B cell (primary cell): ENCODE measurements around the gene ADAP1. TPM values are rescaled to one million over a fixed set of nuclear protein-coding genes. Genes with fewer than 3 reads are reported as not detected.
"Not testable (repeated sequence)": the region's sequence is repeated elsewhere in the genome, so short reads cannot be mapped to it uniquely, and the experiment has no call there.

ENCODE experiments used
- ATAC-seq: fragments of 200-7000 bp; cut with Tn5 transposase; one replicate; pipeline ENCODE4 v1.10.0; 2021; ENCODE audit warnings: low read depth, mild to moderate bottlenecking, moderate number of reproducible peaks, moderate library complexity
- CTCF ChIA-PET: fragments of 350-600 bp; sonication (Branson Sonifier 250); formaldehyde crosslinking; loops from one replicate; lab custom pipeline; 2021; ENCODE audit warnings: antibody characterized with exemption, inconsistent platforms; lab: Charles Lee
- POLR2A ChIA-PET: fragments of 350-600 bp; sonication (Branson Sonifier 250); formaldehyde crosslinking; loops from one replicate; lab custom pipeline; 2021; ENCODE audit warnings: antibody characterized with exemption; lab: Charles Lee
- DNase-seq: peaks from one replicate; pipeline ENCODE4 v3.0.0; 2013
- H2AFZ ChIP-seq: 2 replicates; pipeline ENCODE4 v1.6.1; 2012; ENCODE audit warnings: mild to moderate bottlenecking, low read depth, low read length; ENCODE audit not compliant: insufficient read depth, poor library complexity, severe bottlenecking
- H3K27ac ChIP-seq, 2 donors: 1 replicate in 1 of 2; 2 replicates in 1 of 2; pipeline ENCODE4 v1.5.1; 2012 to 2013; ENCODE audit warnings: low read length in 2 of 2, mild to moderate bottlenecking in 2 of 2, moderate library complexity in 1 of 2
- H3K27me3 ChIP-seq, 4 experiments: fragments of 200-600 bp in 1 of 4; sonication (generic) in 1 of 4; replicated peaks in 1 of 4; 1 replicate in 2 of 4; 2 replicates in 2 of 4; pipeline versions ENCODE4 v1.6.1 to v1.7.0; 2013 to 2016; ENCODE audit warnings: low read length in 3 of 4, mild to moderate bottlenecking in 2 of 4, mixed read lengths in 1 of 4, moderate library complexity in 1 of 4; ENCODE audit not compliant: insufficient read depth in 4 of 4, control insufficient read depth in 3 of 4; ENCODE audit errors: control extremely low read depth in 1 of 4
- H3K36me3 ChIP-seq, 2 experiments: replicated peaks in 1 of 2; 1 replicate in 1 of 2; 2 replicates in 1 of 2; pipeline versions ENCODE4 v1.6.1 to v1.7.1; 2013; ENCODE audit warnings: low read length in 1 of 2; ENCODE audit not compliant: insufficient read depth in 2 of 2, control insufficient read depth in 1 of 2; ENCODE audit errors: control extremely low read depth in 1 of 2, extremely low read depth in 1 of 2
- H3K4me1 ChIP-seq, 2 donors: fragments of 200-600 bp in 1 of 2; sonication (generic) in 1 of 2; 1 replicate in 1 of 2; 2 replicates in 1 of 2; pipeline versions ENCODE4 v1.5.1 to v1.6.1; 2013 to 2017; ENCODE audit warnings: low read length in 2 of 2; ENCODE audit not compliant: control insufficient read depth in 2 of 2, insufficient read depth in 2 of 2
- H3K4me2 ChIP-seq: replicated peaks from 2 replicates; pipeline ENCODE3; 2012; ENCODE audit warnings: mild to moderate bottlenecking, low read depth, low read length; ENCODE audit not compliant: poor library complexity, severe bottlenecking
- H3K4me3 ChIP-seq, 5 experiments: fragments of 200-600 bp in 1 of 5; sonication (generic) in 1 of 5; 1 replicate in 3 of 5; 2 replicates in 2 of 5; pipeline versions ENCODE4 v1.5.1 to v1.7.0; 2011 to 2016; ENCODE audit warnings: low read length in 4 of 5, mild to moderate bottlenecking in 4 of 5, low read depth in 2 of 5, control low read depth in 1 of 5, moderate library complexity in 1 of 5; ENCODE audit not compliant: insufficient read depth in 1 of 5; ENCODE audit errors: control extremely low read depth in 1 of 5, extremely low read depth in 1 of 5
- H3K79me2 ChIP-seq: fragments of 200-600 bp; sonication (generic); one replicate; pipeline ENCODE4 v1.6.0; 2016; ENCODE audit warnings: low read length; ENCODE audit not compliant: control insufficient read depth, insufficient read depth
- H3K9ac ChIP-seq: fragments of 200-600 bp; sonication (generic); 2 replicates; pipeline ENCODE4 v1.6.1; 2017; ENCODE audit warnings: mild to moderate bottlenecking, low read length, moderate library complexity
- H3K9me3 ChIP-seq, 3 donors: one replicate each; pipeline versions ENCODE4 v1.6.1 to v1.7.1; 2013; ENCODE audit warnings: low read length in 2 of 3; ENCODE audit not compliant: control insufficient read depth in 2 of 3, insufficient read depth in 1 of 3; ENCODE audit errors: control extremely low read depth in 1 of 3
- H4K20me1 ChIP-seq: 2 replicates; pipeline ENCODE4 v1.6.0; 2012; ENCODE audit warnings: mild to moderate bottlenecking, low read length; ENCODE audit not compliant: insufficient read depth, control insufficient read depth, poor library complexity, severe bottlenecking
- H3K27ac Mint-ChIP-seq: one replicate; pipeline ENCODE4 v1.8.0; 2021; ENCODE audit warnings: mixed read lengths
- H3K27me3 Mint-ChIP-seq: one replicate; pipeline ENCODE4 v1.8.0; 2021; ENCODE audit warnings: mixed read lengths
- H3K4me1 Mint-ChIP-seq: one replicate; pipeline ENCODE4 v1.8.0; 2021; ENCODE audit warnings: mixed read lengths
- H3K4me3 Mint-ChIP-seq: one replicate; pipeline ENCODE4 v1.8.0; 2021; ENCODE audit warnings: mixed read lengths
- H3K9me3 Mint-ChIP-seq: one replicate; pipeline ENCODE4 v1.8.0; 2022; ENCODE audit warnings: mixed read lengths; ENCODE audit not compliant: insufficient read depth
- CTCF ChIP-seq: fragments of 200-600 bp; IDR thresholded peaks from one replicate; pipeline ENCODE4 v1.8.0; 2022; ENCODE audit warnings: antibody characterized with exemption, mild to moderate bottlenecking
- EZH2 ChIP-seq: IDR thresholded peaks from 2 replicates; pipeline ENCODE4 v1.6.1; 2012; ENCODE audit warnings: borderline replicate concordance, low read depth, mild to moderate bottlenecking, moderate library complexity, low read length; ENCODE audit not compliant: insufficient read depth, poor library complexity, severe bottlenecking
- WGBS: methylation state at CpG from one replicate; pipeline ENCODE4 v1.1.5; 2013; ENCODE audit warnings: missing lambda C conversion rate; ENCODE audit not compliant: insufficient coverage; 5-methylcytosine and 5-hydroxymethylcytosine counted together
- intact Hi-C: fragments of 100-400 bp; cut with micrococcal nuclease; formaldehyde crosslinking; loops from one replicate; pipeline ENCODE4 v1.10.0; 2022
- polyA plus RNA-seq: library from polyadenylated mRNA; depleted of rRNA; stranded (reverse); fragments of >200 nt; gene quantifications from 2 replicates; pipeline ENCODE4 v1.2.3, GENCODE V29; 2012
- total RNA-seq, 2 donors: library from RNA; stranded (reverse); fragments of 120-200 nt in 1 of 2; gene quantifications; 1 replicate in 1 of 2; 2 replicates in 1 of 2; pipeline versions ENCODE4 v1.2.3 to v1.2.4, GENCODE V29; 2013 to 2022

The ADAP1 gene
- total and polyA plus RNA-seq, 2 donors (not counting 1 experiment from before 2014, with no cell fraction given): 10.8 to 12.9 TPM

DNA sequence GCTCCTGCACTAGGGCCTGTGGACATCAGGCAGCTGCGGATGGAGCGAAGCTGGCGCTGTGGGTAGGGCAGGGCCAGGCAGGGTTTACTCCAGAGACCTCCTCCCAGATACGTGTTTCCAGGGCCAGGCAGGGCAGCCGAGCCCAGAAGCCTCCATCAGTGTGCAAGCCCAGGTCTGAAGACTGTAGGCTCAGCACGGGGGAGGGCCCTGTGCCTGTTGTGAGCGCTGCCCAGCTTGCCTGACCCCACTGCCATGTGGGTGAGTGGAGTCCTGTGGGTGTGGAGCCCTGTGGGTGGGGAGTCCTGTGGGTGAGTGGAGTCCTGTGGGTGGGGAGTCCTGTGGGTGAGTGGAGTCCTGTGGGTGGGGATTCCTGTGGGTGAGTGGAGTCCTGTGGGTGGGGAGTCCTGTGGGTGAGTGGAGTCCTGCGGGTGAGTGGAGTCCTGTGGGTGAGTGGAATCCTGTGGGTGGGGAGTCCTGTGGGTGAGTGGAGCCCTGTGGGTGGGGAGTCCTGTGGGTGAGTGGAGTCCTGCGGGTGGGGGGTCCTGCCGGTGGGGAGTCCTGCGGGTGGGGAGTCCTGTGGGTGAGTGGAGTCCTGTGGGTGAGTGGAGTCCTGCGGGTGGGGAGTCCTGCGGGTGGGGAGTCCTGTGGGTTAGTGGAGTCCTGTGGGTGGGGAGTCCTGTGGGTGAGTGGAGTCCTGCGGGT lies 46.7 kb upstream of the ADAP1 start:
- peaks cover 10 to 26% of the 10 kb centered on the region in 2 donors for H3K4me1 ChIP-seq
- H3K79me2 ChIP-seq, H2AFZ ChIP-seq, H3K27ac ChIP-seq, H3K9me3 Mint-ChIP-seq, H3K4me3 ChIP-seq, ATAC-seq, H3K4me2 ChIP-seq, H3K36me3 ChIP-seq, H3K4me3 Mint-ChIP-seq, DNase-seq, H3K27me3 ChIP-seq, H3K27me3 Mint-ChIP-seq, H3K9ac ChIP-seq, H3K9me3 ChIP-seq, intact Hi-C loops: not testable (repeated sequence)
- peak overlapping the region; percentile 59 for H3K27ac Mint-ChIP-seq
- ChIA-PET CTCF (interaction anchor here (1.1 to 10.9 kb wide), 2 partner anchors 9 to 60 kb away, joined by 4 to 496 read pairs; no protein-coding TSS in a partner anchor), POLR2A (interaction anchor here (1.0 to 1.1 kb wide), 2 partner anchors 17 to 22 kb away, joined by 4 to 7 read pairs; no protein-coding TSS in a partner anchor)
- H4K20me1 ChIP-seq: peaks cover 14% of the 10 kb centered on the region
- WGBS: 92% methylated on average over 13 of the region's 14 CpGs
- H3K4me1 Mint-ChIP-seq: peaks cover 38% of the 10 kb centered on the region

GRCh38 chr7:999941-1000935 lies 45.8 kb upstream of the ADAP1 start:
- TF ChIP-seq EZH2: no peak
- TF ChIP-seq CTCF: no peak
- no peaks in the 10 kb centered on the region for H3K9me3 Mint-ChIP-seq

More at GRCh38 chr7:999941-1000935, 45.8 kb upstream of the ADAP1 start:
- WGBS: 32% methylated on average over 44 of the region's 52 CpGs
- H4K20me1 ChIP-seq: peaks cover 6% of the 10 kb centered on the region
- ChIA-PET CTCF (interaction anchor here (1.1 to 10.9 kb wide), 3 partner anchors 8 to 176 kb away, joined by 4 to 496 read pairs (median 4); no protein-coding TSS in a partner anchor), POLR2A (interaction anchor here (1.0 to 2.4 kb wide), 3 partner anchors 18 to 23 kb away, joined by 4 to 7 read pairs (median 7); no protein-coding TSS in a partner anchor)
- H3K9ac ChIP-seq: no peak overlapping the region
- Mint-ChIP-seq H3K4me3 (peak overlapping the region; percentile 54), H3K27ac (peak overlapping the region; percentile 59), H3K4me1 (peaks cover 32% of the 10 kb centered on the region), H3K27me3 (no peaks in the 10 kb centered on the region)
- H2AFZ ChIP-seq: no peak overlapping the region
- no peak overlapping the region for H3K4me3 ChIP-seq
- peak; percentile 54 for DNase-seq
- peaks cover 0 to 11% of the 10 kb centered on the region in 2 experiments for H3K36me3 ChIP-seq
- H3K79me2 ChIP-seq: no peaks in the 10 kb centered on the region
- peak; percentile 50 for ATAC-seq
- no peak overlapping the region for H3K27ac ChIP-seq
- intact Hi-C loops: loop anchor here (1.0 kb wide), 1 partner anchor 24 kb away; no protein-coding TSS in a partner anchor
- no peak overlapping the region for H3K4me2 ChIP-seq
- no peaks in the 10 kb centered on the region for H3K9me3 ChIP-seq
- H3K27me3 ChIP-seq: no peaks in the 10 kb centered on the region
- H3K4me1 ChIP-seq: peaks cover 10 to 26% of the 10 kb centered on the region in 2 donors
